ENCODE measurements around the gene KRT38.
"Not testable (repeated sequence)": the region's sequence is repeated elsewhere in the genome, so short reads cannot be mapped to it uniquely, and the experiment has no call there.

Gene KRT38

GRCh38 chr17:41457676-41458075 is 16.9 kb upstream of the KRT38 start:
- DNase-seq (ENCODE audit: low read depth): no peak

GRCh38 chr17:41456204-41456603 is 15.4 kb upstream of the KRT38 start:
- DNase-seq (ENCODE audit: low read depth): no peak

GRCh38 chr17:41455236-41455635 is 14.5 kb upstream of the KRT38 start:
- DNase-seq (ENCODE audit: low read depth): peak; percentile 52

- no peak for DNase-seq (ENCODE audit: low read depth)
Measured at GRCh38 chr17:41453066-41453465, 12.3 kb upstream of the KRT38 start.

GRCh38 chr17:41452281-41452680 is 11.5 kb upstream of the KRT38 start:
- DNase-seq (ENCODE audit: low read depth): no peak

GRCh38 chr17:41451154-41451728 is 10.5 kb upstream of the KRT38 start:
- no peak for DNase-seq (ENCODE audit: low read depth)

GRCh38 chr17:41449008-41449407 is 8.2 kb upstream of the KRT38 start:
- DNase-seq (ENCODE audit: low read depth): no peak

GRCh38 chr17:41448506-41448905 is 7.7 kb upstream of the KRT38 start:
- DNase-seq (ENCODE audit: low read depth): no peak

- DNase-seq (ENCODE audit: low read depth): no peak
Measured at GRCh38 chr17:41446806-41447205, 6.0 kb upstream of the KRT38 start.

GRCh38 chr17:41444640-41445039 is 3.9 kb upstream of the KRT38 start:
- DNase-seq (ENCODE audit: low read depth): no peak

GRCh38 chr17:41444186-41444585 is 3.4 kb upstream of the KRT38 start:
- DNase-seq (ENCODE audit: low read depth): peak; percentile 36

- DNase-seq (ENCODE audit: low read depth): peak; percentile 85
Measured at GRCh38 chr17:41442739-41443138, 2.0 kb upstream of the KRT38 start.

GRCh38 chr17:41439375-41439774 is 1.4 kb downstream of the KRT38 start:
- peak; percentile 71 for DNase-seq (ENCODE audit: low read depth)

- no peak for DNase-seq (ENCODE audit: low read depth)
Measured at GRCh38 chr17:41437769-41438168, 3.0 kb downstream of the KRT38 start.

- no peak for DNase-seq (ENCODE audit: low read depth)
Measured at GRCh38 chr17:41437254-41437653, 3.5 kb downstream of the KRT38 start.

GRCh38 chr17:41434415-41434814 is 6.4 kb downstream of the KRT38 start:
- DNase-seq (ENCODE audit: low read depth): no peak

GRCh38 chr17:41434005-41434404 is 6.8 kb downstream of the KRT38 start:
- DNase-seq (ENCODE audit: low read depth): no peak

- no peak for DNase-seq (ENCODE audit: low read depth)
Measured at GRCh38 chr17:41433586-41433985, 7.2 kb downstream of the KRT38 start.

- not testable (repeated sequence) for DNase-seq (ENCODE audit: low read depth)
Measured at GRCh38 chr17:41430376-41430775, 10.4 kb downstream of the KRT38 start.

- DNase-seq (ENCODE audit: low read depth): no peak
Measured at GRCh38 chr17:41429667-41430066, 11.1 kb downstream of the KRT38 start.

GRCh38 chr17:41428591-41429291 is 12.0 kb downstream of the KRT38 start:
- no peak for DNase-seq (ENCODE audit: low read depth)

- DNase-seq (ENCODE audit: low read depth): no peak
Measured at GRCh38 chr17:41424111-41424635, 16.6 kb downstream of the KRT38 start, which contains the start of gene KRT37. Gene KRT37 (minus strand): TSS chr17:41424585. CDS start chr17:41424523, 62 bp downstream.

GRCh38 chr17:41422586-41422985 is 18.2 kb downstream of the KRT38 start:
- not testable (repeated sequence) for DNase-seq (ENCODE audit: low read depth)

GRCh38 chr17:41421617-41422016 is 19.2 kb downstream of the KRT38 start:
- DNase-seq (ENCODE audit: low read depth): no peak
